HG02884 (cell line): ENCODE data around the gene ZNF184.
"Not testable (repeated sequence)": the region's sequence is repeated elsewhere in the genome, so short reads cannot be mapped to it uniquely, and the experiment has no call there.

Experiments used
- ATAC-seq: cut with Tn5 transposase; IDR thresholded peaks from one replicate; pipeline ENCODE4 v1.9.1; 2021; ENCODE audit warnings: mild to moderate bottlenecking, moderate library complexity; ENCODE audit not compliant: unreplicated experiment

ZNF184 gene

DNA sequence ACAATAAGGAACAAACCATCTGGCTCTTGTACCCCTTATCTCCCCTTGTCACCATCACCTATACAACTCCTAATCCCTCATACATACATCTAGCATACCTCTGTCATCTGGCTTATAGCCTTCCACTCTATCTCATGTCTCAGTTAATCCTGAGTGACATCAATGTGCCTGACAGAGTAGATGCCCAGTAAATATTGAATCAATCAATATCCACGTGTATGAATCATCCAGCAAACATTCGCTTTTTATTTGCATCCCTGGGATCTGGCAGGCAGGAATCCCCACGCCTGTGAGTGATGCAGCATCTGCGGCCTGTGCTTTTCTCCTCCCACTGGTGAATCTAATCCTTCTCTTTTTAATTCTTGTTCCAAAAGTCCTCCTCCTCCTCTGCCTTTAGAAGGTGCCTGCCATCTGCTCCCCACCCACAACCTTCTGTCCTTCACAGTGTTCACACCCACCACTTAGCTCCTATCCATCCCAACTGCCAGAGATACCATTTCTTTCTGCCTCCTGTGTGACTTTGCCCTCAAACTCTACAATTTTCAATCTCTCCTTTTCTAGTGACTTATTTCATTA, 46.8 kb downstream of the ZNF184 start:
- no peak for ATAC-seq

DNA sequence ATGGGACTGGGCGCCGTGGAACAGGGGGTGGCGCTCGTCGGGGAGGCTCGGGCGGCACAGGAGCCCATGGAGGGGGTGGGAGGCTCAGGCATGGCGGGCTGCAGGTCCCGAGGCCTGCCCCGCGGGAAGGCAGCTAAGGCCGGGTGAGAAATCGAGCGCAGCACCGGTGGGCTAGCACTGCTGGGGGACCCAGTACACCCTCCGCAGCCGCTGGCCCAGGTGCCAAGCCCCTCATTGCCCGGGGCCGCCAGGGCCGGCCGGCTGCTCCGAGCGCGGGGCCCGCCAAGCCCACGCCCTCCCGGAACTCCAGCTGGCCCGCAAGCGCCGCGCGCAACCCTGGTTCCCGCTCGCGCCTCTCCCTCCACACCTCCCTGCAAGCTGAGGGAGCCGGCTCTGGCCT, 48.1 kb downstream of the ZNF184 start:
- not testable (repeated sequence) for ATAC-seq

DNA sequence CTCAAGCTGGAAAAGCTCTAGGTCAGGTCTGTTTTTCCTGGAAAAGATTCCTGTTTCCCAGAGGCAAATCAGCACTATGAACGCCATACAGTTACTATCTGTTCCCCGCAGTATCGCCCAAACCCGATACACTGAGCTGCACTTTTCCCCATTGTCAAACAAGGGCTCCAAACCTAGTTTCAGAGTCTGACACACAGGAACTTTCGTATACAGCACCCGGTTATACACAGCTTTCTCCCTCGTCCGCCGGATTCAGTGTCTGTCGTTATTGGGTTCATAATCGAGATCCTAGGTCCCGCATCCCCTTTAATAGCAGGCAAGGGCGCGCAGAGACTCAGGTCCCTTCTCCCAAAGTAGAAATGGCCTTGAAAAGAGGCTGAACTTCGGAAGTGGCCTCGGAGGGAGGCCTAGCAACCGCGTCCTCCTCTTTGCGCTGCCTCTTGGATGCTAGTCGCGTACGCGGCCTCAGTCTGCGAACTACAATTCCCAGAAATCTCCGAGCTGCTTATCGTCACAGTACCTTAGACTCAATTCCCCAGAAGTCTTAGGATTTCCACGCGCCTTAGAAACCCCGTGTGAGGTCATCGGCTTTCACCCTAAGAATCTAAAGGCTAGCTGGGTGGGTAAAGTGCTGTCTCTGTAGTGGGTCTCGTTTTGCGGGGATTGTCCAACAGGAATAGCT, 50.1 kb downstream of the ZNF184 start:
- no peak for ATAC-seq

DNA sequence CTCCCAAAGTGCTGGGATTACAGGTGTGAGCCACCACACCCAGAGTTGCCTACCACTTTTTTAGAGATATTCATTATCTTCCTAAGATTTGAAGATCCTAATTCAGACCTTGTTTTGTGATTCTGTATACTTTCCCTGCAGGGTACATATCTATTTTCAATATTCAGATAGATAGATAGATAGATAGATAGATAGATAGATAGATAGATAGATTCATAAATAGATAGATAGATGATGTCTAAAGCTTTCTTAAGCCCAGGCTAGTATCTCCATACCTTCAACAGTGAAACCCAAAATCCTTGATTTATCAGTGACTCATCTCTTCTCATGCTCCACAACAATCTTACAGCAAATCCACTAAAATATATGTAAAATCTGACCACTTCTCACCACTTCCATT, 53.5 kb downstream of the ZNF184 start:
- ATAC-seq, result no peak

DNA sequence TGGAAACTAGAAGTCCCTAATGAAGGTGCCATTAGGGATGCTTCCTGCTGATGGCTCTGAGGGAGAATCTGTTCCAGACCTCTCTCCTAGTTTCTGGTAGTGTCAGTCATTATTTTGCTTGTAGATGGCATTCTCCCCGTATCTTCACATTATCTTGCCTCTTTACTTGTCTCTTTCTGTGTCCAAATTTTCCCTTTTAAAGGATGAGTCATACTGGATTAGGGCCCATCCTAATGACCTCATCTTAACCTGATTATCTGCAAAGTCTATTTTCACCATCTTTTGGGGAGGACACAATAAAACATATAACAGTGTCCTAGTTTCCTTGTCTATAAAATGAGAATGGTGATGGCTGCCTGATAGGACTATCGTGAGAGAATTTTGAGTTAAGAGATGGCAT, 57.0 kb downstream of the ZNF184 start:
- no peak for ATAC-seq

DNA sequence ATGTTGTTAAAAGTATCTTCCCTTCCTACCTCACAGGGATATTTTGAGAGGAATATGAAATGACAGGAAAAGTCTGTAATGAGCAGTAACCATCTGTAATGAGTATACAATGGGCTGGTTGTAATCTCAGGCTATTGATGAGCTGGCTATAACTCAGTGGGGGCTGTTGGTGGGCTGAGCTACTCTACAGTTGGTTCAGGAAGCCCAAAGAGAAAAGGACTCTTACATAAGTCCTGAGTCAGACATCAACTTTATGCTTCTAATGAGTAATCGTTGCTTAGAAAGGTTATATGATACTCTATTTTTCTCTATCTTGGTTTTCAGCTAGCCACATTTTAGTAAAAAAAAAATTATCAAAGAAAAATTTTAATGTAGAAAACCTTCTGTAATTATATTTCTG, 57.9 kb downstream of the ZNF184 start:
- ATAC-seq, result no peak

DNA sequence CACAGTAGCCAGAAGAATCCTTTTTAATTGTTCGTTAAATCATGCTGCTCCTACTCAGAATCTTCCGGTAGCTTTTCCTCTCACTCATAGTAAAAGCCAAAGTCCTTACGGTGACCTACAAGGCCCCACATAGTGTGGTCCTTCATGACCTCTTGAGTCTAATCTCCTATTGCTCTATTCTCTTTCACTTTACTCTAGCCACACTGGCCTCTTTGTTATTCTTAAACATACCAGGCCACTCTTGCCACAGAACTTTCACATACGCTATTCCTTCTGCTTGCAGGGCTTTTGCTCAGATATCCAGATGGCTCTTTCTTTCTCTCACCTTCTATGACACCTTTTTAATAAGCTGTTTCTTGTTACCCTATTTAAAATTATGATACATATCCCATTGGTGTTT, 58.6 kb downstream of the ZNF184 start:
- no peak for ATAC-seq

DNA sequence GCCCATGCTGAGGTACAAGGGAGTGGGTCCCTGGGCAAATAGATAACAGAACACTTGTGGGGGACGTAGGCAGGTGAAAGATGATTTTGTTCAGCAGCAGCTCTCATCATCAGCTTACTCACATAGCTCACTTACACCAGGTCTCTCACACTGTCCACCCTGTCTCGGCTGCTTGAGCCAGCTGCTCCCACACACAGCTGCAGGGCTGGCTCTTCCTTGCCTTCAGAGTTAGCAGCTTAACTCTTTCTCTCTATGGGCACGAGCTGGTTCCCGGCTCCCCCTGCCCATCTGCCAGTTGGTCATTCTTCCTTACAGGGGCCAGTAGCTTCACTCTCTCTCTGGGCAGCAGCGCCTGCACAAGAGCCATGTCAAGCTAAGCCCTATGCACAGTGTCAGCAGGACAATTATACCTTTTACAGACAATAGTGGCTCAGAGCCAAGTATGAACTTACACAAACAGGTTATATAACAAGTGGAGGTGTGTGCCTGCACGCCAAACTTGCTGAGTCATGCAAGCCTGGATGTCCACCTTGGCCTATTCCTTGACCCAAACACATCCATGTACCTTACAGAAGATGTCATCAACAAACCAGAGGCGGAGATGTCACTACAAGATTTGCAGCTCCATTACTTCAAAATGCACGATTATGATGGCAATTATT, 65.6 kb downstream of the ZNF184 start:
- ATAC-seq, result no peak

DNA sequence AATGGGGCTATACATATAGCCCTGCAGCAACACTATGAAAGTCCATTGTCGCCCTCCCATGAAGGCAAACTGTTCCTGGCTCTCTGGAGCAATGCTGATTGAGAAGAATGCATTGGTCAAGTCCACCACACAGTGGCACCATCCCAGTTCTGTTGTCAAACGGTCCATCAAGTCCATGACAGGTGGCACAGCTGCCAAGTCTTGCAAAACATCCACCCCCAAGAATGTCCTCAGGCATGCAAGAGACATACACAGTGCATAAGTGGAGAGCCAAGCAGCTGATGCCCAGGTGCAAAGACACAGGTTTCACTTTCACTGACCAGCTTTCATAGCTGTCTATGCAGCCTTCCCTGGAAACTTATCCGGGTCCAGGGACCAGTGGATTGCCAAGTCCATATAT, 66.8 kb downstream of the ZNF184 start:
- no peak for ATAC-seq

DNA sequence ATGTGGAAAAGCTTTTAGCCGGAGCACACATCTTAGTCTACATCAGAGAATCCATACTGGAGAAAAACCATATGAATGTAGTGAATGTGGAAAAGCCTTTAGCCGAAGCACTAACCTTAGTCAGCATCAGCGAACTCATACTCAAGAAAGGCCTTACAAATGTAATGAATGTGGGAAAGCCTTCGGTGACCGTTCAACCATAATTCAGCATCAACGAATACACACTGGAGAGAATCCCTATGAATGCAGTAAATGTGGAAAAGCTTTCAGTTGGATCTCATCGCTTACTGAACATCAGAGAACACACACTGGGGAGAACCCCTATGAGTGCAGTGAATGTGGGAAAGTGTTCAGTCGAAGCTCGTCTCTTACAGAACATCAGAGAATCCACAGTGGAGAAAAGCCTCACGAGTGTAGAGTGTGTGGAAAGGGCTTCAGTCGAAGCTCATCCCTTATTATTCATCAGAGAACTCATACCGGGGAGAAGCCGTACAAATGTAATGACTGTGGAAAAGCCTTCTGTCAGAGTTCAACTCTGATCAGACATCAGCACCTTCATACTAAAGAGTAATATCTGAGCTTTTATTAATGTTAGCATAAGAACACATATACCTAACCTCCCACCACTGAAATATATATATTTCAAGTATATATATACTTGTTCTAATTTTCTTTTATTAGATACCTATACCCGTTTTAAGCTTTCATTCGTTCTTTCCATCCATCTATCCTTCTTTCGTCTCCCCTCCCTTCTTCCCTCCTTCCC, 71.8 kb downstream of the ZNF184 start:
- no peak for ATAC-seq
